Nephron progenitor cell (in vitro differentiated cells): ENCODE measurements around the gene CELA2A.
"Not testable (repeated sequence)": the region's sequence is repeated elsewhere in the genome, so short reads cannot be mapped to it uniquely, and the experiment has no call there.

ENCODE experiments used
- DNase-seq: peaks from one replicate; pipeline ENCODE4 v3.0.0; 2021
- H3K27ac Mint-ChIP-seq: 2 replicates; pipeline ENCODE4 v1.8.0; 2021; ENCODE audit warnings: mild to moderate bottlenecking, moderate library complexity, mixed read lengths
- H3K27me3 Mint-ChIP-seq: 2 replicates; pipeline ENCODE4 v1.8.0; 2021; ENCODE audit warnings: mild to moderate bottlenecking, low read depth, mixed read lengths; ENCODE audit not compliant: poor library complexity
- H3K36me3 Mint-ChIP-seq: 2 replicates; pipeline ENCODE4 v1.8.0; 2021; ENCODE audit warnings: low read depth, mixed read lengths
- H3K4me1 Mint-ChIP-seq: 2 replicates; pipeline ENCODE4 v1.8.0; 2021; ENCODE audit warnings: mixed read lengths
- H3K4me3 Mint-ChIP-seq: 2 replicates; pipeline ENCODE4 v1.8.0; 2021; ENCODE audit warnings: mild to moderate bottlenecking, moderate library complexity, mixed read lengths
- H3K9me3 Mint-ChIP-seq: 2 replicates; pipeline ENCODE4 v1.8.0; 2021; ENCODE audit warnings: mild to moderate bottlenecking, moderate library complexity, mixed read lengths
- CTCF ChIP-seq: fragments of 200-600 bp; sonication (generic); IDR thresholded peaks from 2 replicates; pipeline ENCODE4 v1.5.0; 2021; ENCODE audit warnings: antibody characterized with exemption

Gene CELA2A

GRCh38 chr1:15485636-15486035 is 29.1 kb downstream of the CELA2A start:
- Mint-ChIP-seq H3K36me3 (peaks cover 48% of the 10 kb centered on the region), H3K27me3 (peaks cover 4% of the 10 kb centered on the region), H3K27ac (no peak overlapping the region), H3K9me3 (peaks cover 11% of the 10 kb centered on the region), H3K4me1 (no peaks in the 10 kb centered on the region), H3K4me3 (no peak overlapping the region)
- no peak for TF ChIP-seq CTCF
- DNase-seq = no peak

GRCh38 chr1:15486844-15487610 is 30.5 kb downstream of the CELA2A start:
- not testable (repeated sequence) for H3K4me3 Mint-ChIP-seq, H3K27me3 Mint-ChIP-seq, H3K4me1 Mint-ChIP-seq, DNase-seq, H3K27ac Mint-ChIP-seq
- peaks cover 60% of the 10 kb centered on the region for H3K36me3 Mint-ChIP-seq
- H3K9me3 Mint-ChIP-seq = peaks cover 11% of the 10 kb centered on the region

- Mint-ChIP-seq H3K27ac (no peak overlapping the region), H3K4me1 (no peaks in the 10 kb centered on the region), H3K27me3 (peaks cover 7% of the 10 kb centered on the region), H3K9me3 (peaks cover 11% of the 10 kb centered on the region), H3K36me3 (peaks cover 65% of the 10 kb centered on the region), H3K4me3 (no peak overlapping the region)
- no peak for TF ChIP-seq CTCF
- DNase-seq = no peak
Measured at GRCh38 chr1:15488371-15488770, 31.8 kb downstream of the CELA2A start.

- TF ChIP-seq CTCF = no peak
- Mint-ChIP-seq H3K4me1 (no peaks in the 10 kb centered on the region), H3K36me3 (peaks cover 64% of the 10 kb centered on the region), H3K9me3 (peaks cover 11% of the 10 kb centered on the region), H3K4me3 (no peak overlapping the region), H3K27ac (no peak overlapping the region), H3K27me3 (peaks cover 7% of the 10 kb centered on the region)
- DNase-seq = no peak
Measured at GRCh38 chr1:15489052-15489736, 32.7 kb downstream of the CELA2A start.

- Mint-ChIP-seq H3K9me3 (peaks cover 11% of the 10 kb centered on the region), H3K27me3 (peaks cover 11% of the 10 kb centered on the region), H3K36me3 (peaks cover 62% of the 10 kb centered on the region)
- not testable (repeated sequence) for H3K27ac Mint-ChIP-seq, H3K4me1 Mint-ChIP-seq, H3K4me3 Mint-ChIP-seq, DNase-seq
Measured at GRCh38 chr1:15491010-15491409, 34.5 kb downstream of the CELA2A start.

GRCh38 chr1:15492596-15492995 is 36.1 kb downstream of the CELA2A start:
- Mint-ChIP-seq H3K4me1 (no peaks in the 10 kb centered on the region), H3K36me3 (peaks cover 61% of the 10 kb centered on the region), H3K9me3 (peaks cover 12% of the 10 kb centered on the region), H3K4me3 (no peak overlapping the region), H3K27ac (no peak overlapping the region), H3K27me3 (peaks cover 11% of the 10 kb centered on the region)
- TF ChIP-seq CTCF = no peak
- no peak for DNase-seq
